ENCODE measurements around the gene USP17L25.
"Not testable (repeated sequence)": the region's sequence is repeated elsewhere in the genome, so short reads cannot be mapped to it uniquely, and the experiment has no call there.

Gene USP17L25, protein sequence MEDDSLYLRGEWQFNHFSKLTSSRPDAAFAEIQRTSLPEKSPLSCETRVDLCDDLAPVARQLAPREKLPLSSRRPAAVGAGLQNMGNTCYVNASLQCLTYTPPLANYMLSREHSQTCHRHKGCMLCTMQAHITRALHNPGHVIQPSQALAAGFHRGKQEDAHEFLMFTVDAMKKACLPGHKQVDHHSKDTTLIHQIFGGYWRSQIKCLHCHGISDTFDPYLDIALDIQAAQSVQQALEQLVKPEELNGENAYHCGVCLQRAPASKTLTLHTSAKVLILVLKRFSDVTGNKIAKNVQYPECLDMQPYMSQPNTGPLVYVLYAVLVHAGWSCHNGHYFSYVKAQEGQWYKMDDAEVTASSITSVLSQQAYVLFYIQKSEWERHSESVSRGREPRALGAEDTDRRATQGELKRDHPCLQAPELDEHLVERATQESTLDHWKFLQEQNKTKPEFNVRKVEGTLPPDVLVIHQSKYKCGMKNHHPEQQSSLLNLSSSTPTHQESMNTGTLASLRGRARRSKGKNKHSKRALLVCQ

DNA sequence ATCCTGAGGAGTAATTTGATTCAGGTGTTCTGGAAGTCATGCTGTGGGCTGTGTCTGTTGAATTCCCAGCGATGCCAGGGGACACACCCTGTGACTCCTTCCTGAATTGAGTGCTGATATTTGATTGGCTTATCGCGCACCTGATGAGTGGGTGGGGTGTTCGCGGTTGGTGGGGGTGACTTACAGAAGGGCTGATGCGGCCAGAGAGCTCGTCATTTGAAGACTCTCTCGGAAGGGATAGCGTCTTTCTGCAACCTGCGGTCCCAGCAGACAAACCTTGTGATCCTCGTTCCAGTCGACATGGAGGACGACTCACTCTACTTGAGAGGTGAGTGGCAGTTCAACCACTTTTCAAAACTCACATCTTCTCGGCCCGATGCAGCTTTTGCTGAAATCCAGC lies at the start of gene USP17L25:
Gene USP17L25, plus strand, starts transcription at position 301 of the 400 bp plus-strand sequence. Its CDS starts 0 bp downstream, at position 301.
- DNase-seq = not testable (repeated sequence)

DNA sequence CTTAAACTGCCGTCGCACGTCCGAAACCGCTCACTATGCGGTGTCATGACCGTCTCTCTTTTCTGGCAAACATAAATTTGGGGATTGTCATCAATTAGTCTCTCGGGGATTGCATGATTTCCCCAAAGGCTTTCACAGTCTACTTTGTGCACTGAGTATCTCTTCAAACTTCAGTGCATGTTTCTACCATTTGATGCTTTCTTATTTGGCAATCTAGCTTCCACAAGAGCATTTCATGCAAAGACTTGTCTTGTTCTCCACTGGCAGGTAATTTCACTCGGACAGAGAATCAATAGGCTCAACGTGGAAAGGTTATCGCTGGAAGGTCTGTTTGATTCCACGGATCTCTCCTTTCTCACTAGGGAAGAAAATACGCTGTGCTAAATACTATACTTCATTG lies 5.5 kb upstream of the USP17L25 start:
- not testable (repeated sequence) for DNase-seq

DNA sequence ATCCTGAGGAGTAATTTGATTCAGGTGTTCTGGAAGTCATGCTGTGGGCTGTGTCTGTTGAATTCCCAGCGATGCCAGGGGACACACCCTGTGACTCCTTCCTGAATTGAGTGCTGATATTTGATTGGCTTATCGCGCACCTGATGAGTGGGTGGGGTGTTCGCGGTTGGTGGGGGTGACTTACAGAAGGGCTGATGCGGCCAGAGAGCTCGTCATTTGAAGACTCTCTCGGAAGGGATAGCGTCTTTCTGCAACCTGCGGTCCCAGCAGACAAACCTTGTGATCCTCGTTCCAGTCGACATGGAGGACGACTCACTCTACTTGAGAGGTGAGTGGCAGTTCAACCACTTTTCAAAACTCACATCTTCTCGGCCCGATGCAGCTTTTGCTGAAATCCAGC lies 4.8 kb upstream of the USP17L25 start, which contains the start of gene USP17L24:
Gene USP17L24, plus strand, starts transcription at position 301 of the 400 bp plus-strand sequence. Its CDS starts 0 bp downstream, at position 301.
- not testable (repeated sequence) for DNase-seq

DNA sequence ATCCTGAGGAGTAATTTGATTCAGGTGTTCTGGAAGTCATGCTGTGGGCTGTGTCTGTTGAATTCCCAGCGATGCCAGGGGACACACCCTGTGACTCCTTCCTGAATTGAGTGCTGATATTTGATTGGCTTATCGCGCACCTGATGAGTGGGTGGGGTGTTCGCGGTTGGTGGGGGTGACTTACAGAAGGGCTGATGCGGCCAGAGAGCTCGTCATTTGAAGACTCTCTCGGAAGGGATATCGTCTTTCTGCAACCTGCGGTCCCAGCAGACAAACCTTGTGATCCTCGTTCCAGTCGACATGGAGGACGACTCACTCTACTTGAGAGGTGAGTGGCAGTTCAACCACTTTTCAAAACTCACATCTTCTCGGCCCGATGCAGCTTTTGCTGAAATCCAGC lies 4.6 kb downstream of the USP17L25 start, which contains the start of gene USP17L26:
Gene USP17L26, plus strand, starts transcription at position 301 of the 400 bp plus-strand sequence. Its CDS starts 0 bp downstream, at position 301.
- not testable (repeated sequence) for DNase-seq

DNA sequence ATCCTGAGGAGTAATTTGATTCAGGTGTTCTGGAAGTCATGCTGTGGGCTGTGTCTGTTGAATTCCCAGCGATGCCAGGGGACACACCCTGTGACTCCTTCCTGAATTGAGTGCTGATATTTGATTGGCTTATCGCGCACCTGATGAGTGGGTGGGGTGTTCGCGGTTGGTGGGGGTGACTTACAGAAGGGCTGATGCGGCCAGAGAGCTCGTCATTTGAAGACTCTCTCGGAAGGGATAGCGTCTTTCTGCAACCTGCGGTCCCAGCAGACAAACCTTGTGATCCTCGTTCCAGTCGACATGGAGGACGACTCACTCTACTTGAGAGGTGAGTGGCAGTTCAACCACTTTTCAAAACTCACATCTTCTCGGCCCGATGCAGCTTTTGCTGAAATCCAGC lies 9.4 kb downstream of the USP17L25 start, which contains the start of gene USP17L5:
Gene USP17L5, plus strand, starts transcription at position 301 of the 400 bp plus-strand sequence. Its CDS starts 0 bp downstream, at position 301.
- not testable (repeated sequence) for DNase-seq

DNA sequence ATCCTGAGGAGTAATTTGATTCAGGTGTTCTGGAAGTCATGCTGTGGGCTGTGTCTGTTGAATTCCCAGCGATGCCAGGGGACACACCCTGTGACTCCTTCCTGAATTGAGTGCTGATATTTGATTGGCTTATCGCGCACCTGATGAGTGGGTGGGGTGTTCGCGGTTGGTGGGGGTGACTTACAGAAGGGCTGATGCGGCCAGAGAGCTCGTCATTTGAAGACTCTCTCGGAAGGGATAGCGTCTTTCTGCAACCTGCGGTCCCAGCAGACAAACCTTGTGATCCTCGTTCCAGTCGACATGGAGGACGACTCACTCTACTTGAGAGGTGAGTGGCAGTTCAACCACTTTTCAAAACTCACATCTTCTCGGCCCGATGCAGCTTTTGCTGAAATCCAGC lies 14.1 kb downstream of the USP17L25 start, which contains the start of gene USP17L27:
Gene USP17L27, plus strand, starts transcription at position 301 of the 400 bp plus-strand sequence. Its CDS starts 0 bp downstream, at position 301.
- not testable (repeated sequence) for DNase-seq

DNA sequence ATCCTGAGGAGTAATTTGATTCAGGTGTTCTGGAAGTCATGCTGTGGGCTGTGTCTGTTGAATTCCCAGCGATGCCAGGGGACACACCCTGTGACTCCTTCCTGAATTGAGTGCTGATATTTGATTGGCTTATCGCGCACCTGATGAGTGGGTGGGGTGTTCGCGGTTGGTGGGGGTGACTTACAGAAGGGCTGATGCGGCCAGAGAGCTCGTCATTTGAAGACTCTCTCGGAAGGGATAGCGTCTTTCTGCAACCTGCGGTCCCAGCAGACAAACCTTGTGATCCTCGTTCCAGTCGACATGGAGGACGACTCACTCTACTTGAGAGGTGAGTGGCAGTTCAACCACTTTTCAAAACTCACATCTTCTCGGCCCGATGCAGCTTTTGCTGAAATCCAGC lies 18.9 kb downstream of the USP17L25 start, which contains the start of gene USP17L28:
Gene USP17L28, plus strand, starts transcription at position 301 of the 400 bp plus-strand sequence. Its CDS starts 0 bp downstream, at position 301.
- not testable (repeated sequence) for DNase-seq

DNA sequence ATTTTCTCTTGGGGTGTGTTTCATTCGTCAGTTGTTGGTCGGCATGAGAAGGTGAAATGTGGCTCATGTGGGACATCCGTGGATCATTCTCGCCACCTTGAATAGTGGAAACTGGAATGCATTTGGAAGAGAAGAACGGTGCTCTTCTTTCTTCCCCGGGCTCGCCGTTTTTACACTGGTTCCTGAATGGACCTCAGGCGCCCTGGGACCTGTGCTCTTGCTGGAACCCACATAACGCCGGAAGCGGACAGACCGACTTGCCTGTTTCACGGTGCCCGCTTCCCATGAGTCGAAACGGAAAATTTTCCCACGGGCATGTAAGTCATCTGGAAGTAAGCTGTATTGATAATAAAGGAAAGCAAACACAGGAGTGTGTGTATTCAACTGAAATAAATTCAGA lies 21.2 kb downstream of the USP17L25 start:
- not testable (repeated sequence) for DNase-seq

DNA sequence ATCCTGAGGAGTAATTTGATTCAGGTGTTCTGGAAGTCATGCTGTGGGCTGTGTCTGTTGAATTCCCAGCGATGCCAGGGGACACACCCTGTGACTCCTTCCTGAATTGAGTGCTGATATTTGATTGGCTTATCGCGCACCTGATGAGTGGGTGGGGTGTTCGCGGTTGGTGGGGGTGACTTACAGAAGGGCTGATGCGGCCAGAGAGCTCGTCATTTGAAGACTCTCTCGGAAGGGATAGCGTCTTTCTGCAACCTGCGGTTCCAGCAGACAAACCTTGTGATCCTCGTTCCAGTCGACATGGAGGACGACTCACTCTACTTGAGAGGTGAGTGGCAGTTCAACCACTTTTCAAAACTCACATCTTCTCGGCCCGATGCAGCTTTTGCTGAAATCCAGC lies 23.6 kb downstream of the USP17L25 start, which contains the start of gene USP17L29:
Gene USP17L29, plus strand, starts transcription at position 301 of the 400 bp plus-strand sequence. Its CDS starts 0 bp downstream, at position 301.
- DNase-seq = not testable (repeated sequence)

DNA sequence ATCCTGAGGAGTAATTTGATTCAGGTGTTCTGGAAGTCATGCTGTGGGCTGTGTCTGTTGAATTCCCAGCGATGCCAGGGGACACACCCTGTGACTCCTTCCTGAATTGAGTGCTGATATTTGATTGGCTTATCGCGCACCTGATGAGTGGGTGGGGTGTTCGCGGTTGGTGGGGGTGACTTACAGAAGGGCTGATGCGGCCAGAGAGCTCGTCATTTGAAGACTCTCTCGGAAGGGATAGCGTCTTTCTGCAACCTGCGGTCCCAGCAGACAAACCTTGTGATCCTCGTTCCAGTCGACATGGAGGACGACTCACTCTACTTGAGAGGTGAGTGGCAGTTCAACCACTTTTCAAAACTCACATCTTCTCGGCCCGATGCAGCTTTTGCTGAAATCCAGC lies 33.1 kb downstream of the USP17L25 start, which contains the start of gene USP17L30:
Gene USP17L30, plus strand, starts transcription at position 301 of the 400 bp plus-strand sequence. Its CDS starts 0 bp downstream, at position 301.
- not testable (repeated sequence) for DNase-seq

DNA sequence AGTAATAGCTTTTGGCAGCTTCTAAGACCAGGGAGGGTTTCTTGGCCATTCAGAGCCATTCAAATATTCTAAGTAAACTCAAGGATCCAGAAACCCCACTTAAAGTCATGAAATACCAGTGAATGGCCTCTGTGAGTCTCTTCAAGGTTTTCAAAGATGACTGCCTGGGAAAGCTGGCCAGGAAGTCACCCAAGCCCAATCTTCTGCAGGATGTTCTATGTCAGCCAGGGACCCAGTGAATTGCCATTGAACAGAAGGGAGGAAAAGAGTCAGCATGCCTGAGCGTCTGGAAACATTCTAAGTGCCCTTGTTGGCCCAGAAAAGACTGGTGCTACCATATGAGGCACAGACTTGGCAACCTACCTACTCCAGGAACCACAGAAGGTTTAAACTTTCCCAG lies 50.2 kb downstream of the USP17L25 start:
- DNase-seq = not testable (repeated sequence)

Data from NCI-H2171 treated with DMSO at 0.1 percent for 48 hours (cell line).